Osteoblast (primary cell): ENCODE measurements around the gene KRT33A. TPM values are rescaled to one million over a fixed set of nuclear protein-coding genes. Genes with fewer than 3 reads are reported as not detected.

Source experiments
- DNase-seq: peaks from one replicate; pipeline ENCODE4 v3.0.0; 2011; ENCODE audit warnings: low spot score, mixed read lengths; ENCODE audit not compliant: insufficient read length; ENCODE audit errors: missing footprints
- H2AFZ ChIP-seq: 2 replicates; pipeline ENCODE4 v1.6.0; 2011; ENCODE audit warnings: mild to moderate bottlenecking, low read length
- H3K27ac ChIP-seq: 2 replicates; pipeline ENCODE4 v1.5.1; 2011; ENCODE audit warnings: mild to moderate bottlenecking, low read depth, low read length, moderate library complexity
- H3K27me3 ChIP-seq: 2 replicates; pipeline ENCODE4 v1.6.0; 2012; ENCODE audit warnings: mild to moderate bottlenecking, control low read depth, inconsistent platforms, low read length, moderate library complexity; ENCODE audit not compliant: insufficient read depth
- H3K36me3 ChIP-seq: 2 replicates; pipeline ENCODE4 v1.5.1; 2011; ENCODE audit warnings: mild to moderate bottlenecking, low read length, control low read depth, moderate library complexity; ENCODE audit not compliant: insufficient read depth
- H3K4me1 ChIP-seq: 2 replicates; pipeline ENCODE4 v1.5.1; 2011; ENCODE audit warnings: mild to moderate bottlenecking, low read length, control low read depth, moderate library complexity; ENCODE audit not compliant: insufficient read depth
- H3K4me2 ChIP-seq: 2 replicates; pipeline ENCODE4 v1.6.0; 2011; ENCODE audit warnings: mild to moderate bottlenecking, low read length; ENCODE audit not compliant: insufficient read depth
- H3K4me3 ChIP-seq: fragments of 200-600 bp; sonication (generic); 3 replicates; pipeline ENCODE4 v1.5.1; 2012; ENCODE audit warnings: mild to moderate bottlenecking, low read length, inconsistent platforms; ENCODE audit not compliant: insufficient read depth
- H3K79me2 ChIP-seq: 2 replicates; pipeline ENCODE4 v1.6.0; 2012; ENCODE audit warnings: mild to moderate bottlenecking, low read length, control low read depth, inconsistent platforms; ENCODE audit not compliant: insufficient read depth
- H3K9me3 ChIP-seq: 2 replicates; pipeline ENCODE4 v1.5.1; 2011; ENCODE audit warnings: low read depth, low read length, control low read depth
- H4K20me1 ChIP-seq: 2 replicates; pipeline ENCODE4 v1.6.0; 2012; ENCODE audit warnings: mild to moderate bottlenecking, low read length, control low read depth; ENCODE audit not compliant: insufficient read depth
- total RNA-seq: library from RNA; depleted of rRNA; stranded (reverse); fragments of >200 nt; gene quantifications from 2 replicates; pipeline ENCODE4 v1.2.3, GENCODE V29; 2012
- TF ChIP-seq, protein P1 (sequence below): IDR thresholded peaks from 2 replicates; pipeline ENCODE4 v1.5.1; 2011; ENCODE audit warnings: mild to moderate bottlenecking, low read depth, low read length, moderate library complexity; ENCODE audit errors: extremely low read depth

KRT33A gene
- total RNA-seq, 1 donor: not detected

- Histone ChIP-seq H2AFZ (no peak overlapping the region), H3K27ac (no peak overlapping the region), H4K20me1 (no peaks in the 10 kb centered on the region), H3K27me3 (no peaks in the 10 kb centered on the region), H3K36me3 (no peaks in the 10 kb centered on the region), H3K4me1 (no peaks in the 10 kb centered on the region), H3K4me2 (no peak overlapping the region), H3K79me2 (no peaks in the 10 kb centered on the region), H3K4me3 (no peak overlapping the region), H3K9me3 (no peaks in the 10 kb centered on the region)
- DNase-seq: no peak
- TF ChIP-seq, protein P1, sequence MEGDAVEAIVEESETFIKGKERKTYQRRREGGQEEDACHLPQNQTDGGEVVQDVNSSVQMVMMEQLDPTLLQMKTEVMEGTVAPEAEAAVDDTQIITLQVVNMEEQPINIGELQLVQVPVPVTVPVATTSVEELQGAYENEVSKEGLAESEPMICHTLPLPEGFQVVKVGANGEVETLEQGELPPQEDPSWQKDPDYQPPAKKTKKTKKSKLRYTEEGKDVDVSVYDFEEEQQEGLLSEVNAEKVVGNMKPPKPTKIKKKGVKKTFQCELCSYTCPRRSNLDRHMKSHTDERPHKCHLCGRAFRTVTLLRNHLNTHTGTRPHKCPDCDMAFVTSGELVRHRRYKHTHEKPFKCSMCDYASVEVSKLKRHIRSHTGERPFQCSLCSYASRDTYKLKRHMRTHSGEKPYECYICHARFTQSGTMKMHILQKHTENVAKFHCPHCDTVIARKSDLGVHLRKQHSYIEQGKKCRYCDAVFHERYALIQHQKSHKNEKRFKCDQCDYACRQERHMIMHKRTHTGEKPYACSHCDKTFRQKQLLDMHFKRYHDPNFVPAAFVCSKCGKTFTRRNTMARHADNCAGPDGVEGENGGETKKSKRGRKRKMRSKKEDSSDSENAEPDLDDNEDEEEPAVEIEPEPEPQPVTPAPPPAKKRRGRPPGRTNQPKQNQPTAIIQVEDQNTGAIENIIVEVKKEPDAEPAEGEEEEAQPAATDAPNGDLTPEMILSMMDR: peak; percentile 19
Measured at GRCh38 chr17:41324180-41325075, 26.2 kb downstream of the KRT33A start.

DNA sequence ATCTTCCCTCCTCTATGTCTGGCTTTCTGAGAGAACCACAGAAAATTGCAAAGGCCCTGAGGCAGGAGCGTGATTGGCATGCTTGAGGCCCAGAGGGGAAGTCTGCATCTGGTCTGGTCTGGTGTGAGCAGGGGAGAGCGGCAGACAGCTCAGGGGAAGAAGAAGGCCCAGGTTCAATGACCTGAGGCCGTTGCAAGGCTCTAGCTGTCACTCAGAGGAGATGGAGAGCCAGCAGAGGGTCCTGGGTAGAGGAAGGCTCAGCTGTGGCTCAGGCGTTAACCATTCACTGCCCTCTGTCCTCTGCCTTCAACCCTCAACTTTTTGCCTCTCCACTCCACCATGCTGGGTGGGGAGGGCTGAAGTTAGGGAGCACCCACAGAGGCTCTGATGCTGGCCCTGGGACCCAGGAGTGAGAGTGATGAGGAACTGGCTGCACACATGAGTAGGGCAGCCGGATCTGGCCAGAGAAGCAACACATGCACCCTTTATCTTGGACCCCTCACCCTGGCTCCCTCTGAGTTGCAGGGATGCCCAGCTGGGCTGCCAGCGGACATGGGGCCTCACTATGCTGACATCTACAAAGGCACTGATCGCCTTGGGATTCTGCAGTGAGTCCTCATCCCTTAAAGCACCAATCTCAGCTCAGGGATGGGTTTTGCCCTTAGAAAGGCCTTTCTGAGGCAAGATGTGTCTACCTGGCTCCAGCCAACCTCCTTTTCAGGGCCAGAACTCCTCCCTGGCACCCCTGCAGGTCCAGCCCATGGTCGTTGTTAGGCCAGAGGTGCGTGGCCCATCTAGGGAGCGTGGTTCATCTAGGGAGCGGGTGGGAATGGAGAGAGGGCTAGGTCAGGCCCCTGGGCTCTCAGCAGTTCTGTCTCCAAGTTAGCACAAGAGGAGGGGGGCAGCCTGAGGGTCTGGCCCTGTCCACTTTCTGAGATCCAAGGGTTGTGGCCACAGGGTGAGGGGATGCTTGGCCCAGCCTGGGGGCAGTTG is 27.4 kb downstream of the KRT33A start:
- Histone ChIP-seq H2AFZ (peak overlapping the region; percentile 5), H3K4me1 (no peaks in the 10 kb centered on the region), H3K27ac (peak overlapping the region; percentile 32), H4K20me1 (no peaks in the 10 kb centered on the region), H3K4me3 (no peak overlapping the region), H3K36me3 (no peaks in the 10 kb centered on the region), H3K4me2 (no peak overlapping the region), H3K27me3 (no peaks in the 10 kb centered on the region), H3K79me2 (no peaks in the 10 kb centered on the region), H3K9me3 (no peaks in the 10 kb centered on the region)
- no peak for DNase-seq
- TF ChIP-seq, protein P1: no peak

DNA sequence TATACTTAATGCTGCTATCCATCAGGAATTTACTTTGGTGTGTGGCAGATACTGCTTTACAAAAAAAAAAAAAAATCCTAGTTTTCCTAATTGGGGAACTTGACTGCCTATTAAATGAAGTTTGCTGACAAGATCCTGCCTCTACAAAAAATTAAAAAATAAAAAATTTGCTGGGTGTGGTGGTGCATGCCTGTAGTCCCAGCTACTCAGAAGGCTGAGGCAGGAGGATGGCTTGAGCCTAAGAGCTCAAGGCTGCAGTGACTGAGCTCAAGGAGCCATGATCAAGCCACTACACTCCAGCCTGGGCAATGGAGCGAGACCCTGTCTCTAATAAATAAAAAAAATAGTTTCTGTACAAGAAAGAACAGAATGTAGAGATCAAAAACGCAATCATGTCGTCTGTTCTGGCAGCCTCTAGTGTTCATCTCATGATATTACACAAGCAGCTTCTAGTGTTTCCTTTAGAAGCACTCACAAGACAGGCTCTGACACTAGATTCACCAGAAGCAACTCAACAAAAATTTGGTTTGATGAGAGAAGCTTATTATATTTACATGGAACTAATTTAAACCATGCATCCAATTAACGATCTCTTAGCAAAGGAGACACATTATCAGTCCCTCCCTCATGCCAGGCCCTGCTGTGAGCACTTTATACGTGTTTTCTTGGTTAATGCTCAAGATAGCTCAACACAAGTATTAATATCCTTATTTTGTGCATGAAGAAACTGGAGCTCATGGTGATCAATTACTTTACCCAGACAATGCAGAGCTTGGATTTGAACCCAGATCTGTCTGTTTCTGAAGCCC is 28.3 kb downstream of the KRT33A start:
- H3K36me3 ChIP-seq: no peaks in the 10 kb centered on the region
- peak overlapping the region; percentile 36 for H3K27ac ChIP-seq

More for the DNA sequence above, 28.3 kb downstream of the KRT33A start:
- H4K20me1 ChIP-seq: no peaks in the 10 kb centered on the region
- DNase-seq: peak; percentile 94
- H3K9me3 ChIP-seq: no peaks in the 10 kb centered on the region
- H2AFZ ChIP-seq: peak overlapping the region; percentile 43
- H3K4me3 ChIP-seq: no peak overlapping the region
- no peaks in the 10 kb centered on the region for H3K27me3 ChIP-seq
- H3K79me2 ChIP-seq: no peaks in the 10 kb centered on the region
- peak overlapping the region; percentile 8 for H3K4me2 ChIP-seq
- TF ChIP-seq, protein P1: peak; percentile 91
- no peaks in the 10 kb centered on the region for H3K4me1 ChIP-seq
